ENCODE measurements around the gene TMSB10.

TMSB10 gene

GRCh38 chr2:84905181-84906107, at the start of gene TMSB10:
Gene TMSB10 (plus strand): TSS chr2:84905656.
- no peaks in the 10 kb centered on the region for H3K9me3 ChIP-seq (ENCODE audit: control insufficient read depth, insufficient read depth, low read depth, low read length)
- H3K27ac ChIP-seq (ENCODE audit: extremely low read depth, low read depth, low read length): peak within 1 kb of the TSS; percentile 81
- H3K36me3 ChIP-seq (ENCODE audit: control insufficient read depth in 2 of 2, insufficient read depth in 1 of 2, low read length in 2 of 2): peaks cover 0 to 11% of the 10 kb centered on the region in 2 experiments; a peak in 2 of 3 replicates
- POLR2A ChIA-PET: interaction anchor here (1.0 to 4.7 kb wide), 8 partner anchors 12 to 54 kb away, joined by 3 to 38 read pairs (median 9); partner anchors contain the start of gene TRABD2A
- CTCF ChIA-PET: interaction anchor here (0.6 to 3.5 kb wide), 4 partner anchors 13 to 36 kb away, joined by 3 to 24 read pairs (median 4); no protein-coding TSS in a partner anchor
- peaks cover 5% of the 10 kb centered on the region for H3K4me1 ChIP-seq (ENCODE audit: control insufficient read depth, insufficient read depth, low read length)
- peak within 1 kb of the TSS; percentile 88 for H3K4me3 ChIP-seq (ENCODE audit: low read depth, low read length)
- TF ChIP-seq ZNF335 (tag by site-specific recombination; conservative IDR thresholded peaks at IDR 0.05): peak; percentile 74
- TF ChIP-seq ZNF398 (tag by site-specific recombination; IDR thresholded peaks at IDR 0.05): peak; percentile 41; the same call in 1 of the 2 replicates
- no peak for TF ChIP-seq SALL2 (tag by site-specific recombination; IDR thresholded peaks at IDR 0.05; ENCODE audit: borderline replicate concordance)
- peak; percentile 79 for TF ChIP-seq PATZ1 (tag by site-specific recombination; IDR thresholded peaks at IDR 0.05)
- no peak for TF ChIP-seq TCF7L2 (IDR thresholded peaks at IDR 0.05; ENCODE audit: borderline replicate concordance, low read depth, low read length)
- peak; percentile 21; the same call in 1 of the 2 replicates for TF ChIP-seq ZBTB48 (tag by site-specific recombination; IDR thresholded peaks at IDR 0.05)
- TF ChIP-seq ZNF426 (tag by site-specific recombination; IDR thresholded peaks at IDR 0.05): no peak
- peak; percentile 54; the same call in 1 of the 2 replicates for TF ChIP-seq ZXDB (tag by site-specific recombination; IDR thresholded peaks at IDR 0.05)
- TF ChIP-seq YY1 (tag by site-specific recombination; IDR thresholded peaks at IDR 0.05): peak; percentile 53
- peak; percentile 71 for TF ChIP-seq ZIC2 (tag by site-specific recombination; IDR thresholded peaks at IDR 0.05)
- peak; percentile 85 for TF ChIP-seq ZBTB26 (tag by site-specific recombination; optimal IDR thresholded peaks at IDR 0.05)
- peak; percentile 62; the same call in 1 of the 2 replicates for TF ChIP-seq YY2 (tag by site-specific recombination; IDR thresholded peaks at IDR 0.05)
- TF ChIP-seq ZFP69B (tag by site-specific recombination; IDR thresholded peaks at IDR 0.05): peak; percentile 81
- peak; percentile 71 for TF ChIP-seq SP2 (tag by site-specific recombination; IDR thresholded peaks at IDR 0.05)
- TF ChIP-seq SP3 (tag by site-specific recombination; IDR thresholded peaks at IDR 0.05): peak; percentile 68
- no peak for TF ChIP-seq ZSCAN30 (tag by site-specific recombination; IDR thresholded peaks at IDR 0.05)
- TF ChIP-seq GLIS1 (tag by site-specific recombination; IDR thresholded peaks at IDR 0.05): peak; percentile 81
- peak; percentile 99 for TF ChIP-seq ZFHX2 (tag by site-specific recombination; conservative IDR thresholded peaks at IDR 0.05)
- peak; percentile 69; the same call in 1 of the 2 replicates for TF ChIP-seq ZNF610 (tag by site-specific recombination; IDR thresholded peaks at IDR 0.05; ENCODE audit: borderline replicate concordance)
- peak; percentile 90 for TF ChIP-seq KLF1 (tag by site-specific recombination; IDR thresholded peaks at IDR 0.05)
- peak; percentile 72; the same call in 1 of the 2 replicates for TF ChIP-seq ZNF660 (tag by site-specific recombination; IDR thresholded peaks at IDR 0.05)
- TF ChIP-seq ZNF221 (tag by site-specific recombination; IDR thresholded peaks at IDR 0.05; ENCODE audit: borderline replicate concordance): 0 out of 2 replicates have a peak, but pooled peaks have one; percentile 69
- peak; percentile 63; the same call in 1 of the 2 replicates for TF ChIP-seq ZNF423 (tag by site-specific recombination; IDR thresholded peaks at IDR 0.05)
- TF ChIP-seq ZNF692 (tag by site-specific recombination; IDR thresholded peaks at IDR 0.05): peak; percentile 96
- TF ChIP-seq HIC1 (tag by site-specific recombination; IDR thresholded peaks at IDR 0.05): peak; percentile 41; the same call in 1 of the 2 replicates
- peak; percentile 74 for TF ChIP-seq ZNF341 (tag by site-specific recombination; IDR thresholded peaks at IDR 0.05; ENCODE audit: low read depth)
- no peak for TF ChIP-seq ZNF10 (tag by site-specific recombination; IDR thresholded peaks at IDR 0.05)

All from HEK293 (cell line).